Esophagus muscularis mucosa (tissue), 4 donors: ENCODE data around the gene NR2F6. TPM values are rescaled to one million over a fixed set of nuclear protein-coding genes. Genes with fewer than 3 reads are reported as not detected.

Experiments
- DNase-seq: peaks from one replicate; pipeline ENCODE4 v3.0.0-alpha.2; 2017; ENCODE audit errors: extremely low spot score
- H3K27ac ChIP-seq, 4 donors: fragments of 200-600 bp; sonication (generic); replicated peaks in 1 of 4; 1 replicate in 3 of 4; 2 replicates in 1 of 4; pipeline ENCODE4 v1.5.1; 2016 to 2019; ENCODE audit warnings: mild to moderate bottlenecking in 1 of 4
- H3K27me3 ChIP-seq, 4 donors: fragments of 200-600 bp; sonication (generic); one replicate each; pipeline versions ENCODE4 v1.5.1 to v1.6.0; 2016 to 2019
- H3K36me3 ChIP-seq, 4 donors: fragments of 200-600 bp; sonication (generic); one replicate each; pipeline ENCODE4 v1.5.1; 2016 to 2019
- H3K4me1 ChIP-seq, 4 donors: fragments of 200-600 bp; sonication (generic); one replicate each; pipeline ENCODE4 v1.5.1; 2016 to 2019
- H3K4me3 ChIP-seq, 4 donors: fragments of 200-600 bp; sonication (generic); 1 replicate in 2 of 4; 2 replicates in 2 of 4; pipeline ENCODE4 v1.5.1; 2016 to 2019; ENCODE audit warnings: mild to moderate bottlenecking in 4 of 4, moderate library complexity in 1 of 4
- H3K9me3 ChIP-seq, 4 donors: fragments of 200-600 bp; sonication (generic); 1 replicate in 3 of 4; 2 replicates in 1 of 4; pipeline ENCODE4 v1.5.1; 2016 to 2019
- EP300 ChIP-seq: sonication (generic); formaldehyde crosslinking; IDR thresholded peaks from one replicate; pipeline ENCODE4 v1.6.1; 2017; ENCODE audit warnings: antibody characterized with exemption
- POLR2A ChIP-seq: fragments of 450-650 bp; IDR thresholded peaks from one replicate; pipeline ENCODE4 v1.6.1; 2017; ENCODE audit warnings: antibody characterized with exemption, moderate library complexity, mild to moderate bottlenecking, low read depth
- POLR2AphosphoS5 ChIP-seq, 2 donors: sonication (generic); formaldehyde crosslinking; IDR thresholded peaks; one replicate each; pipeline ENCODE4 v1.6.1; 2017; ENCODE audit warnings: antibody characterized with exemption in 2 of 2
- WGBS: methylation state at CpG from one replicate; pipeline ENCODE4 v1.1.5; 2018; 5-methylcytosine and 5-hydroxymethylcytosine counted together
- intact Hi-C: fragments of 100-400 bp; cut with DNase I; formaldehyde crosslinking; loops from one replicate; pipeline ENCODE4 v1.15.1; 2023
- total RNA-seq, 4 donors: library from RNA; depleted of rRNA; stranded (reverse); fragments of >200 nt; gene quantifications; one replicate each; pipeline versions ENCODE4 v1.1.0 to v1.2.1, GENCODE V29; 2016
- TF ChIP-seq, protein P1 (sequence below), 3 experiments: fragments of 200-600 bp in 2 of 3; fragments of 450-650 bp in 1 of 3; sonication (generic) in 2 of 3; IDR thresholded peaks; one replicate each; pipeline ENCODE4 v1.5.1; 2017 to 2019; ENCODE audit warnings: antibody characterized with exemption in 3 of 3, mild to moderate bottlenecking in 2 of 3, moderate library complexity in 1 of 3

Gene NR2F6
- total RNA-seq = 10 to 100 TPM; 38.6 to 88.0 (median 61.2) TPM

DNA sequence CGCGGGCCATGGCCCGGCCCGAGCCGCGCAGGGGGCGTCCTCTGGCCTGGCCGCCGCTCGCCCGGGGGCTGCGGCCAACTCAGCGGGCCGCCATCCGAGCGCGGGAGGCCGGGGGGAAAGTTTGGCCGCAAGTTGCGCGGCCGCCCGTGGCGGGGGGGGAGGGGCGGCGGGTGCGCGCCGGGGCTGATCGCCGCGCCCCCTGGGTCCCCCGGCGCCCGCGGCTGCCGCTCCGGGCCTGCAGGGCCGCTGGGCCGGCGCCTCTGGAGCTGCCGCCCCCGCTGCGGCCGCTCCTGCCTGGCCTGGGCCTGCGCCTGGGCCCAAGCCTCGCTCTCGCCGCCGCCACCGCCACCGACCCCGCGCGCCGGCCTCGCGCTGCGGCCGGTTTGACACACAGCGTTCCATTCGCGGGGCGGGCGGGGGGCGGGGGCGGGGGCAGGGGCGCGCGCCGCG is at the start of gene NR2F6:
Gene NR2F6, minus strand, starts transcription at position 385 of the 450 bp plus-strand sequence. CDS start 699 bp downstream, outside the sequence.
- 0% methylated on average over 3 of the region's 72 CpGs for WGBS
- intact Hi-C loops = no loop called here
- TF ChIP-seq POLR2AphosphoS5 (IDR thresholded peaks at IDR 0.05) = peak in 1 of 2 donors; percentile 76
- TF ChIP-seq, protein P1, sequence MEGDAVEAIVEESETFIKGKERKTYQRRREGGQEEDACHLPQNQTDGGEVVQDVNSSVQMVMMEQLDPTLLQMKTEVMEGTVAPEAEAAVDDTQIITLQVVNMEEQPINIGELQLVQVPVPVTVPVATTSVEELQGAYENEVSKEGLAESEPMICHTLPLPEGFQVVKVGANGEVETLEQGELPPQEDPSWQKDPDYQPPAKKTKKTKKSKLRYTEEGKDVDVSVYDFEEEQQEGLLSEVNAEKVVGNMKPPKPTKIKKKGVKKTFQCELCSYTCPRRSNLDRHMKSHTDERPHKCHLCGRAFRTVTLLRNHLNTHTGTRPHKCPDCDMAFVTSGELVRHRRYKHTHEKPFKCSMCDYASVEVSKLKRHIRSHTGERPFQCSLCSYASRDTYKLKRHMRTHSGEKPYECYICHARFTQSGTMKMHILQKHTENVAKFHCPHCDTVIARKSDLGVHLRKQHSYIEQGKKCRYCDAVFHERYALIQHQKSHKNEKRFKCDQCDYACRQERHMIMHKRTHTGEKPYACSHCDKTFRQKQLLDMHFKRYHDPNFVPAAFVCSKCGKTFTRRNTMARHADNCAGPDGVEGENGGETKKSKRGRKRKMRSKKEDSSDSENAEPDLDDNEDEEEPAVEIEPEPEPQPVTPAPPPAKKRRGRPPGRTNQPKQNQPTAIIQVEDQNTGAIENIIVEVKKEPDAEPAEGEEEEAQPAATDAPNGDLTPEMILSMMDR (IDR thresholded peaks at IDR 0.05) = no peak

DNA sequence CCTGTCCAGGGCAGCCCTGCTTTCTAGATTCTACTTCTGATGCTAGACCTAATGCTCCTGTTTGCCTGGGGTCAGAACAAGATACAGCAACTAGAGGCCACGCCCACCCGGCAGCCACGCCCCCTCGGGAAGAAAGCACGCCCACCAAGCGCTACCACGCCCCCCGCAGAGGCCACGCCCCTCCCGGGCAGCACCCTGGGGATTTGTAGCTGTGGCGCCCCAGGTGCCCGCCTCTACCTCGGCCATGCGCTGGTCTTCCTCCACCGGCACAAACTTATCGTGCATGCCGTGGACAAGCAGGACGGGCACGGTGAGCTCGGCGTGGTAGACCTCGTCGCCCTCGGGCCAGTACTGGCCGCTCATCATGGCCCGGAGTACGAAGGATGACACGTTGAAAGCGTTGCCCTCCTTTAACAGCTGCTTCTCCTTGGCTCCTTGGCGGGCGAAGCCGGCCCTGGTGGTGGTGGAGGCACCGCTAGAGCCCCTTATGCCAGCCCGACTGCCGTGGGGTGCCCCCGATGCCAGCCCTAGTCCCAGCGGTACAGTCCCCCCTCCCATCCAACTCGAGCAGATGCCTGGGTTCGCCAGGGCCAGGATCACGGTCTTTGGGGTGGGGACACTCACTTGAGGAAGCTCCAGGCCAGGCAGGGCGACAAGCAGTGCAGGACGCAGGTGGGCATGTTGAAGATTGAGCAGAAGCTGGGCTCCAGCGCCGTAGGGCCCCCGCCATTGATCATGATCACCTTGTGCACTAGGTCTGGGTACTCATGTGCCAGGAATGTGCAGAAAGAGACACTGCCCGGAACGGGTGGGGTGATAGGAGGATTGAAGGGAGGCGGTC is 48.6 kb upstream of the NR2F6 start:
- H3K27me3 ChIP-seq = no peaks in the 10 kb centered on the region
- intact Hi-C loops = loop anchor here (5.0 kb wide), 1 partner anchor 98 kb away; the partner anchor contains the start of gene CCDC194
- H3K4me1 ChIP-seq = peaks cover 0 to 30% (median 19%) of the 10 kb centered on the region in 4 donors
- peak; percentile 70 for DNase-seq
- no peak overlapping the region for H3K4me3 ChIP-seq
- 75% methylated on average over 36 of the region's 48 CpGs for WGBS
- peaks cover 3 to 28% (median 18%) of the 10 kb centered on the region in 4 donors for H3K36me3 ChIP-seq
- H3K9me3 ChIP-seq = peaks cover 0 to 5% (median 0%) of the 10 kb centered on the region in 4 donors
- TF ChIP-seq EP300 = no peak
- TF ChIP-seq POLR2AphosphoS5 (IDR thresholded peaks at IDR 0.05) = no peak
- TF ChIP-seq, protein P1 (IDR thresholded peaks at IDR 0.05) = no peak
- no peak for TF ChIP-seq POLR2A
- H3K27ac ChIP-seq = no peak overlapping the region

More for the DNA sequence above, at the start of gene NR2F6:
- Histone ChIP-seq H3K27me3 (no peaks in the 10 kb centered on the region), H3K36me3 (peaks cover 0 to 7% (median 3%) of the 10 kb centered on the region in 4 donors), H3K27ac (peak within 1 kb of the TSS; percentile 85 to 90 (median 87)), H3K4me3 (peak within 1 kb of the TSS; percentile 76 to 97 (median 90)), H3K4me1 (peaks cover 37 to 62% (median 51%) of the 10 kb centered on the region in 4 donors), H3K9me3 (no peaks in the 10 kb centered on the region)
- no peak for DNase-seq

DNA sequence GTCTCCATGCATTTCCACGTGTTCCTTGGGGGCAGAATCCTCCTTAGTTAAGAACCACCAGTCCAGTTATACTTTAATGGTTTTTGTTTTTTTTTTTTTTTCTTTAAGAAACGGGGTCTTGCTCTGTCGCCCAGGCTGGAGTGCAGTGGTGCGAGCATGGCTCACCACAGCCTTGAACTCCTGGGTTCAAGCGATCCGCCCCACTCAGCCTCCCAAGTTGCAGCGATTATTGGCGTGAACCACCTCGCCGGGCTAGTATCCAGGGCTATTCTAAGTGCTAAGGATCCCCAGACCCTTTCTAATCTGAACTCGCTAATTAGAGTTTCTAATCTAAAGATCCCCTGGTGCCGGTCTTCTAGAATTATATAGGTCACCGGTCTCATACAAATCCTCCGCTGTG is 47.9 kb upstream of the NR2F6 start:
- WGBS = 86% methylated on average over 14 of the region's 14 CpGs
- H3K27me3 ChIP-seq = no peaks in the 10 kb centered on the region
- TF ChIP-seq, protein P1 (IDR thresholded peaks at IDR 0.05) = no peak
- TF ChIP-seq POLR2AphosphoS5 (IDR thresholded peaks at IDR 0.05) = no peak
- no peak for TF ChIP-seq POLR2A
- TF ChIP-seq EP300 = no peak
- peaks cover 0 to 34% (median 21%) of the 10 kb centered on the region in 4 donors for H3K4me1 ChIP-seq
- no peak overlapping the region for H3K4me3 ChIP-seq
- intact Hi-C loops = loop anchor here (5.0 kb wide), 1 partner anchor 99 kb away; the partner anchor contains the start of gene CCDC194
- DNase-seq = no peak
- H3K27ac ChIP-seq = no peak overlapping the region
- H3K9me3 ChIP-seq = peaks cover 0 to 5% (median 0%) of the 10 kb centered on the region in 4 donors
- peaks cover 3 to 28% (median 18%) of the 10 kb centered on the region in 4 donors for H3K36me3 ChIP-seq

DNA sequence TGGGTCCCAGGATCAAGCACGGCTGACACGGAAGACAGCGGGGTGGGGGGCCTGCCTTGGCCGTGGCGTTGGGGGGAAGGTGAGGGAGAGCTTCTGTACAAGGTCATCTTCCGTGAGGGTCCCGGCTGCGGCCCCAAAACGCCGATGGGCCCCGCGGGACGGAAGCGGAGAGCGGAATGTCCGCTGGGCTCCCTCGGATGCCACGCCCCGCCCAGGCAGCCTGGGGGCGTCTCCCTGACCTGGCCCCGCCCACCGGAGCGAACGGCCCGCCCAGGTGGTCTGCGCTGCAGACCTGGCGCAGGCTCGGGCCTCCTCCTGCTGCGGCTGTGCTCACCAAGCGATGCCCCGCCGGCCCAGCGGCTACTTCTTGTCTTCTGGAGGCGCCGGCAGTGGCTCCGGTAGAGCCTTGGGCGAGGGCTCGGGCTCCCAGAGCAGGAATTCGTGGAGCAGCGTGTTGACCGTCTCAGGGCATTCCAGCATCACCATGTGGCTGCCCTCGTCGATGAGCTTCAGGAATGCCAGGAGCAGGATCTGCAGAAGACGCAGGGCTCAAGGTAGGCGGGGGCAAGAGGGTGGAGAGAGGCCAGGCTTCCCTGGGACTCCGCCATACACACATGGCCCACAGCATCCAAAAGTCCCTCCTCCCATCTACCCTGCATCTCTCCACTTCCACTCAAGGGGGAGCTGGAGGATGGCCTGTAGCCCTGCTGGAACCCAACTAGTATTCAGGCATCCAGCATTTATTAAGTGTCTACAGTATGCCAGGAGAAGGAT is 46.8 kb upstream of the NR2F6 start:
- intact Hi-C loops = loop anchor here (5.0 kb wide), 1 partner anchor 100 kb away; the partner anchor contains the start of gene CCDC194
- TF ChIP-seq POLR2AphosphoS5 (IDR thresholded peaks at IDR 0.05) = peak; percentile 47 to 62
- no peak for TF ChIP-seq POLR2A
- TF ChIP-seq, protein P1 (IDR thresholded peaks at IDR 0.05) = peak; percentile 66 to 84 (median 69)
- H3K9me3 ChIP-seq = no peaks in the 10 kb centered on the region

More for the DNA sequence above, 46.8 kb upstream of the NR2F6 start:
- Histone ChIP-seq H3K27me3 (no peaks in the 10 kb centered on the region), H3K27ac (peak overlapping the region; percentile 78 to 90 (median 84)), H3K4me3 (peak overlapping the region; percentile 58 to 65 (median 62)), H3K36me3 (peaks cover 3 to 21% (median 13%) of the 10 kb centered on the region in 4 donors), H3K4me1 (peaks cover 0 to 34% (median 21%) of the 10 kb centered on the region in 4 donors)
- WGBS = 0% methylated on average over 21 of the region's 46 CpGs
- peak; percentile 92 for DNase-seq
